ENCODE data around the gene LRRN2.

The LRRN2 gene

DNA sequence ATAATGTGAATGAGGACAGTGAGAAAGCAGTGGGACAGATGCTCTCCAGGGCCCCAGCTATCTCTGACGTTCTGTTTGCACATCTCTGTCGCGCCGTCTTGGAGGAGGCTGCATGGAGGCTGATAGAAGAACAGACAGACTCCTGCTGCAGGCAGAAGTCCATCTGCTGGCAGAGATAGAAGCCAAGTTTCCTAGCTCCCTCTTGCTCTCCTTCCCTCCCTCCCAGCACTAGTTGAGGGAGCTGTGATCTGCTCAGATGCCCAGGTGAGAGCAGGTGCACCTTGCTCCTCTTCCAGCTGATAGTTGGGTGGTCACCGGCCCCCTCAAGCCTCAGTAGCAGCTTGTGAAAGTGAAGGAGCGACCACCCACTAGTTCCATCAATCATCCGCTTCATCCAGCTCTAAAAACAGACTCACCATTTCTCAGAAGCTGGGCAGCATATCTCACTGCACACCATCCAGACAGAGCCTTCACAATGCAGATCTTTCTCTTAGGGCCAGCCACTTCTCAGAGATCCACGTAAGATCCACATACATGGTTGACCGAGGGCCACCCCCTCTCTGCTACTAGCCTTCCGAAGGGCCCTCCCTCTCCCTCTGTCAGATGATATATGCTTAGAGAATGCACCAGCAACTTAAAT lies 12.9 kb downstream of the LRRN2 start:
- TF ChIP-seq POLR2A (IDR thresholded peaks at IDR 0.05; ENCODE audit: extremely low read depth, insufficient read length) (no peak), MYC (IDR thresholded peaks at IDR 0.05; ENCODE audit: low read depth, low read length) (no peak)
- TF ChIP-seq, protein P1, sequence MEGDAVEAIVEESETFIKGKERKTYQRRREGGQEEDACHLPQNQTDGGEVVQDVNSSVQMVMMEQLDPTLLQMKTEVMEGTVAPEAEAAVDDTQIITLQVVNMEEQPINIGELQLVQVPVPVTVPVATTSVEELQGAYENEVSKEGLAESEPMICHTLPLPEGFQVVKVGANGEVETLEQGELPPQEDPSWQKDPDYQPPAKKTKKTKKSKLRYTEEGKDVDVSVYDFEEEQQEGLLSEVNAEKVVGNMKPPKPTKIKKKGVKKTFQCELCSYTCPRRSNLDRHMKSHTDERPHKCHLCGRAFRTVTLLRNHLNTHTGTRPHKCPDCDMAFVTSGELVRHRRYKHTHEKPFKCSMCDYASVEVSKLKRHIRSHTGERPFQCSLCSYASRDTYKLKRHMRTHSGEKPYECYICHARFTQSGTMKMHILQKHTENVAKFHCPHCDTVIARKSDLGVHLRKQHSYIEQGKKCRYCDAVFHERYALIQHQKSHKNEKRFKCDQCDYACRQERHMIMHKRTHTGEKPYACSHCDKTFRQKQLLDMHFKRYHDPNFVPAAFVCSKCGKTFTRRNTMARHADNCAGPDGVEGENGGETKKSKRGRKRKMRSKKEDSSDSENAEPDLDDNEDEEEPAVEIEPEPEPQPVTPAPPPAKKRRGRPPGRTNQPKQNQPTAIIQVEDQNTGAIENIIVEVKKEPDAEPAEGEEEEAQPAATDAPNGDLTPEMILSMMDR (IDR thresholded peaks at IDR 0.05; ENCODE audit: low read depth, low read length): no peak
- TF ChIP-seq, protein P2, sequence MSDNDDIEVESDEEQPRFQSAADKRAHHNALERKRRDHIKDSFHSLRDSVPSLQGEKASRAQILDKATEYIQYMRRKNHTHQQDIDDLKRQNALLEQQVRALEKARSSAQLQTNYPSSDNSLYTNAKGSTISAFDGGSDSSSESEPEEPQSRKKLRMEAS (IDR thresholded peaks at IDR 0.05; ENCODE audit: low read depth, low read length): no peak
- no peak for DNase-seq (ENCODE audit: low read depth)

DNA sequence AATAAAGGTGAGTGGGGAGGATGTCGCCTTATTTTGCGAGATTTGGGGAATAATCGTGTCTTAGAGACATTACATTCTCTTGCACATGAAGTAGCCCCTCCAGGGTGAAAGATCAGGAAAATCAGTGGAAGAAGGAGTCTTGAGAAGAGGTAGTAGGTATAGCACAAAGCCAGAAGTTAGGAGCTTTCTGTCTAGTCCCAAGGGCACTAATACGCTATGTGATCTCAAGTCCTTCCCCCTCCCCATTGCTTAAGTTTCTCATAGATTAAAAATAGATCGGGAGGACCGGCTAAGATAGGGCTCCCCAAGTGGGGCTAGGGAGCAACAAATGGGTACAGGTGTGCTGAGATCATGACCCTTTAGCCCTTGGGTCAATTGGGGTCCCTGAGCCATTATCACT lies 13.5 kb downstream of the LRRN2 start:
- no peak for TF ChIP-seq MYC (IDR thresholded peaks at IDR 0.05; ENCODE audit: low read depth, low read length)
- no peak for TF ChIP-seq POLR2A (IDR thresholded peaks at IDR 0.05; ENCODE audit: extremely low read depth, insufficient read length)
- TF ChIP-seq, protein P2 (IDR thresholded peaks at IDR 0.05; ENCODE audit: low read depth, low read length): no peak
- TF ChIP-seq, protein P1 (IDR thresholded peaks at IDR 0.05; ENCODE audit: low read depth, low read length): no peak
- DNase-seq (ENCODE audit: low read depth): no peak
- H3K4me3 ChIP-seq (ENCODE audit: low read depth, low read length): no peak overlapping the region

More for the DNA sequence above, 12.9 kb downstream of the LRRN2 start:
- no peak overlapping the region for H3K4me3 ChIP-seq (ENCODE audit: low read depth, low read length)

DNA sequence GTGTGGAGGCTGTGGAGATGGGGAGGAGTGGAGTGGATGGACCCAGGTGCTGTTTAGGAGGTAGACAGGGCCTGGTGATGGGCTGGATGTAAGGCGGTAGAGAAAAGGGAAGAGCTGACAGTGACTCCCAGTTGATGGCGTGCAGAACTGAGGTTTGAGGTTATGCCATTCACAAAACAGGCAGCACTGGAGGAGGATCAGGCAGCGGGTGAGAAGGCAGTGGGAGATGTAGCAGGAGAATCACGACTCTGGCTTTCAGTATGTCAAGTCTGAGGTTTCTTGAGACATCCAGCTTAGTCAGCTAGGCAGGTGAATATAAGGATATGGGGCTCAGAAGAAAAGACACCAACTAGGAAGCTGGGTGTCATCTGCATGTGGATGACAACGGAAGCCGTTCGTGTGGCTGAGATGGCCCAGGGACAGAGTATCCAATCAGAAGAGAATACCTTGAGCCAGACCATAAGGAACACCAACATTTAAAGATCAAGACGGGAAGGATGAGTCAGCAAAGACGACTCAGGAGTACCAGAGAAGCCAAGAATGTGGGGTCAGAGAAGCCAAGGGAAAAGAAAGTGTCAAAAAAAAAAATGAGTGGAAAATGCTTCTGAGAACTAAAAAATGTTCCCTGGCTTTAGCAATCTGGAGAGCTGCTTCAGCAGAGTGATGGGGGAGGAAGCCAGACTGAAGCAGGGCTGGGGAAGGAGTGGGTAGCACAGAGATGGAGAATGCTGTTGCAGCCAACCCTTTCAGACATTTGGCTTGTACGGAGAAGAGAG lies 15.2 kb downstream of the LRRN2 start:
- no peak for DNase-seq (ENCODE audit: low read depth)
- no peak overlapping the region for H3K4me3 ChIP-seq (ENCODE audit: low read depth, low read length)
- TF ChIP-seq MYC (IDR thresholded peaks at IDR 0.05; ENCODE audit: low read depth, low read length): no peak
- TF ChIP-seq, protein P1 (IDR thresholded peaks at IDR 0.05; ENCODE audit: low read depth, low read length): no peak
- no peak for TF ChIP-seq POLR2A (IDR thresholded peaks at IDR 0.05; ENCODE audit: extremely low read depth, insufficient read length)
- TF ChIP-seq, protein P2 (IDR thresholded peaks at IDR 0.05; ENCODE audit: low read depth, low read length): no peak

DNA sequence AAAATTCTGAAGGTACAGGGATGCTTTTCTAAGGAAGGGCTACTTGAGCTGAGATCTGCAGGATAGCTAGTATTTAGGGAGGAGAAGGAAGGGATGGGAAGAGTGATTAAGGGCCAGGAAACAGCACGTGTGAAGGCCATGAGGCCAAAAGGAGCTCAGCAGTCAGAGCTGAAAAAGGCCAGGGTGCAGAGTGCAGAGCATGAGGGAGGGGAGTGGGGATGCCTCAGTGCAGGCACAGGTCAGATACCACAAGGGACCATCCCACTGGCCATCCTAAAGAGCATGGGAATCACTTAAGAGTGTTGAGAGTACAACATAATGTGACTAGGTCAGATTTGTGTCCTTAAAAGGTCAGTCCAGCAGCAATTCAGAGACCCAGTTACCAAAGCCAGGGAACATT lies 16.0 kb downstream of the LRRN2 start:
- no peak overlapping the region for H3K4me3 ChIP-seq (ENCODE audit: low read depth, low read length)
- TF ChIP-seq, protein P1 (IDR thresholded peaks at IDR 0.05; ENCODE audit: low read depth, low read length): no peak
- TF ChIP-seq MYC (IDR thresholded peaks at IDR 0.05; ENCODE audit: low read depth, low read length): no peak
- TF ChIP-seq POLR2A (IDR thresholded peaks at IDR 0.05; ENCODE audit: extremely low read depth, insufficient read length): no peak
- TF ChIP-seq, protein P2 (IDR thresholded peaks at IDR 0.05; ENCODE audit: low read depth, low read length): no peak
- no peak for DNase-seq (ENCODE audit: low read depth)

DNA sequence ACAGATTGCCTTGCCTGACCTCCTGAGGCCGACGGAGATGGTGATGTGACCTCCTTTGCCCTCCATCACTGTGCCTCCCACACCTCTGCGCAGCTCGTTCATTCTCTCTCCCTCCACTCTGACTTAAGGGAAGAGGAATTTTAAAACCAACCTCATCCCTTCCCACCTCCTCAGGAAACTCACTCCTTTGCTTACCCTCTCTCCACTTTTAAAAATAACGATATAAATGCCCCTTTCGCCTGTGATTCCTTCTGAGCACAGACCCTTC lies 21.2 kb downstream of the LRRN2 start:
- TF ChIP-seq MYC (IDR thresholded peaks at IDR 0.05; ENCODE audit: low read depth, low read length) (no peak), POLR2A (IDR thresholded peaks at IDR 0.05; ENCODE audit: extremely low read depth, insufficient read length) (no peak)
- TF ChIP-seq, protein P1 (IDR thresholded peaks at IDR 0.05; ENCODE audit: low read depth, low read length): no peak
- TF ChIP-seq, protein P2 (IDR thresholded peaks at IDR 0.05; ENCODE audit: low read depth, low read length): no peak
- no peak for DNase-seq (ENCODE audit: low read depth)
- no peak overlapping the region for H3K4me3 ChIP-seq (ENCODE audit: low read depth, low read length)
